Measurements from ENCODE around the gene ZBED2. TPM values are rescaled to one million over a fixed set of nuclear protein-coding genes. Genes with fewer than 3 reads are reported as not detected.

ZBED2 gene
- total RNA-seq, 1 donor from 2014 or later, result 4.9 TPM

GRCh38 chr3:111617406-111617805 is 22.3 kb upstream of the ZBED2 start:
- TF ChIP-seq CTCF (IDR thresholded peaks at IDR 0.05) (no peak), POLR2AphosphoS5 (IDR thresholded peaks at IDR 0.05; ENCODE audit: insufficient read depth in 1 of 2, low read depth in 1 of 2) (no peak), POLR2A (IDR thresholded peaks at IDR 0.05) (no peak)
- Histone ChIP-seq H3K27ac (no peak overlapping the region), H3K9me3 (no peaks in the 10 kb centered on the region), H3K4me1 (no peaks in the 10 kb centered on the region), H3K4me3 (no peak overlapping the region), H3K27me3 (no peaks in the 10 kb centered on the region), H3K36me3 (no peaks in the 10 kb centered on the region)
- DNase-seq (ENCODE audit: extremely low spot score in 2 of 2), result no peak
- intact Hi-C loops (cut with DNase I), result no loop called here

- no peaks in the 10 kb centered on the region for H3K9me3 ChIP-seq
- DNase-seq (ENCODE audit: extremely low spot score in 2 of 2), result no peak
- TF ChIP-seq POLR2AphosphoS5 (IDR thresholded peaks at IDR 0.05; ENCODE audit: insufficient read depth in 1 of 2, low read depth in 1 of 2), result no peak
- no peak for TF ChIP-seq CTCF (IDR thresholded peaks at IDR 0.05)
- TF ChIP-seq POLR2A (IDR thresholded peaks at IDR 0.05), result no peak
- intact Hi-C loops (cut with DNase I), result no loop called here
- no peaks in the 10 kb centered on the region for H3K36me3 ChIP-seq
- no peak overlapping the region for H3K27ac ChIP-seq
- H3K27me3 ChIP-seq, result no peaks in the 10 kb centered on the region
- H3K4me1 ChIP-seq, result no peaks in the 10 kb centered on the region
- no peak overlapping the region for H3K4me3 ChIP-seq
Measured at GRCh38 chr3:111616417-111617105, 21.4 kb upstream of the ZBED2 start.

- Histone ChIP-seq H3K4me1 (no peaks in the 10 kb centered on the region), H3K27ac (no peak overlapping the region), H3K36me3 (no peaks in the 10 kb centered on the region), H3K4me3 (no peak overlapping the region), H3K9me3 (no peaks in the 10 kb centered on the region), H3K27me3 (no peaks in the 10 kb centered on the region)
- DNase-seq (ENCODE audit: extremely low spot score in 2 of 2), result no peak
- TF ChIP-seq POLR2A (IDR thresholded peaks at IDR 0.05) (no peak), POLR2AphosphoS5 (IDR thresholded peaks at IDR 0.05; ENCODE audit: insufficient read depth in 1 of 2, low read depth in 1 of 2) (no peak), CTCF (IDR thresholded peaks at IDR 0.05) (no peak)
- intact Hi-C loops (cut with DNase I), result no loop called here
Measured at GRCh38 chr3:111615880-111616279, 20.7 kb upstream of the ZBED2 start.

GRCh38 chr3:111613294-111613693 is 18.1 kb upstream of the ZBED2 start:
- intact Hi-C loops (cut with DNase I), result no loop called here
- DNase-seq (ENCODE audit: extremely low spot score in 2 of 2), result no peak
- TF ChIP-seq CTCF (IDR thresholded peaks at IDR 0.05) (no peak), POLR2A (IDR thresholded peaks at IDR 0.05) (no peak), POLR2AphosphoS5 (IDR thresholded peaks at IDR 0.05; ENCODE audit: insufficient read depth in 1 of 2, low read depth in 1 of 2) (no peak)
- H3K9me3 ChIP-seq, result no peaks in the 10 kb centered on the region
- no peak overlapping the region for H3K27ac ChIP-seq
- H3K4me1 ChIP-seq, result no peaks in the 10 kb centered on the region
- no peak overlapping the region for H3K4me3 ChIP-seq
- no peaks in the 10 kb centered on the region for H3K36me3 ChIP-seq
- H3K27me3 ChIP-seq, result no peaks in the 10 kb centered on the region

- Histone ChIP-seq H3K27me3 (no peaks in the 10 kb centered on the region), H3K4me3 (no peak overlapping the region), H3K27ac (no peak overlapping the region), H3K4me1 (no peaks in the 10 kb centered on the region), H3K36me3 (no peaks in the 10 kb centered on the region), H3K9me3 (no peaks in the 10 kb centered on the region)
- peak in 1 of 2 donors; percentile 88 for DNase-seq (ENCODE audit: extremely low spot score in 2 of 2)
- intact Hi-C loops (cut with DNase I), result no loop called here
- no peak for TF ChIP-seq CTCF (IDR thresholded peaks at IDR 0.05)
- no peak for TF ChIP-seq POLR2A (IDR thresholded peaks at IDR 0.05)
- no peak for TF ChIP-seq POLR2AphosphoS5 (IDR thresholded peaks at IDR 0.05; ENCODE audit: insufficient read depth in 1 of 2, low read depth in 1 of 2)
Measured at GRCh38 chr3:111610612-111611054, 15.5 kb upstream of the ZBED2 start.

Measured in vagina (tissue), 2 donors.